ENCODE measurements around the gene PRKAA2.
"Not testable (repeated sequence)": the region's sequence is repeated elsewhere in the genome, so short reads cannot be mapped to it uniquely, and the experiment has no call there.

Gene PRKAA2

DNA sequence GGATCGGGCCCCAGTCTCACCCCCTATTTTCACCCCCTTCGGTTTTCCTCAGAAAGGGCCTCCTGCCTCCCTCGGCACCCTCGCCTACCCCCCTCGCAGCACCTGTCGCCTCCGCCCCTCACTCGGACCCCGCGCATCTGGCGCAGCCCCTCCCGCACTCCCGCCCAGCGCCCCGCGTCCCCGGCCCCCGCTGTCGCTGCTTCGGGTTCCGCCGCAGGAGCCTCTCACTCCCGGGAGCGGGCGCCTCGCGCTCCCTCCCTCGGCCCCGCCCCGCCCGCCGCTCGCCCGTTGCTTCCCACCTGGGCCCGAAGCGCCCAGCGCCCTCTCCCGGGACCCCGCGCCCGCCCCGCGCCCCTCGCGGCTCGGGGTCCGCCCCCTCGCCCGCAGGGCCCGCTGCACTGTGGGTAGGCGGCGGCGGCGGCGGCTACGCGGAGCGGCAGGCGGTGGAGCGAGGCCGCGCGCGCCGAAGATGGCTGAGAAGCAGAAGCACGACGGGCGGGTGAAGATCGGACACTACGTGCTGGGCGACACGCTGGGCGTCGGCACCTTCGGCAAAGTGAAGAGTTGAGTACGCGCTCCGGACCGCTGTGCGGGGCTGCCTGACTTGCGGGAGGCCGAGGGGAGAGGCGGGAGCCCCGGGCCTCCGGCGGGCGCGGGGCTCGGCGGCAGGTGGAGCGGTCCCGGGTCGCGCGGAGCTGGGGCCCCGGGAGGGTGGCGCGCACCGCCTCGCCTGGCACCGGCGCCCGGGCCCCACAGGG, at the start of gene PRKAA2:
PRKAA2 (plus strand) TSS at position 396 of the 758 bp plus-strand sequence; CDS start at position 470, 74 bp downstream.
- TF ChIP-seq, protein P1, sequence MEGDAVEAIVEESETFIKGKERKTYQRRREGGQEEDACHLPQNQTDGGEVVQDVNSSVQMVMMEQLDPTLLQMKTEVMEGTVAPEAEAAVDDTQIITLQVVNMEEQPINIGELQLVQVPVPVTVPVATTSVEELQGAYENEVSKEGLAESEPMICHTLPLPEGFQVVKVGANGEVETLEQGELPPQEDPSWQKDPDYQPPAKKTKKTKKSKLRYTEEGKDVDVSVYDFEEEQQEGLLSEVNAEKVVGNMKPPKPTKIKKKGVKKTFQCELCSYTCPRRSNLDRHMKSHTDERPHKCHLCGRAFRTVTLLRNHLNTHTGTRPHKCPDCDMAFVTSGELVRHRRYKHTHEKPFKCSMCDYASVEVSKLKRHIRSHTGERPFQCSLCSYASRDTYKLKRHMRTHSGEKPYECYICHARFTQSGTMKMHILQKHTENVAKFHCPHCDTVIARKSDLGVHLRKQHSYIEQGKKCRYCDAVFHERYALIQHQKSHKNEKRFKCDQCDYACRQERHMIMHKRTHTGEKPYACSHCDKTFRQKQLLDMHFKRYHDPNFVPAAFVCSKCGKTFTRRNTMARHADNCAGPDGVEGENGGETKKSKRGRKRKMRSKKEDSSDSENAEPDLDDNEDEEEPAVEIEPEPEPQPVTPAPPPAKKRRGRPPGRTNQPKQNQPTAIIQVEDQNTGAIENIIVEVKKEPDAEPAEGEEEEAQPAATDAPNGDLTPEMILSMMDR (IDR thresholded peaks at IDR 0.05; ENCODE audit: low read depth, low read length), result no peak
- no peaks in the 10 kb centered on the region for H3K27me3 ChIP-seq (ENCODE audit: insufficient read depth, low read depth, severe bottlenecking)
- no peaks in the 10 kb centered on the region for H3K9me3 ChIP-seq (ENCODE audit: severe bottlenecking)
- no peaks in the 10 kb centered on the region for H3K36me3 ChIP-seq
- peak; percentile 66 for DNase-seq
- H3K4me3 ChIP-seq (ENCODE audit: low read depth, low read length), result peak within 1 kb of the TSS; percentile 66
- H3K27ac ChIP-seq, result peak within 1 kb of the TSS; percentile 48

DNA sequence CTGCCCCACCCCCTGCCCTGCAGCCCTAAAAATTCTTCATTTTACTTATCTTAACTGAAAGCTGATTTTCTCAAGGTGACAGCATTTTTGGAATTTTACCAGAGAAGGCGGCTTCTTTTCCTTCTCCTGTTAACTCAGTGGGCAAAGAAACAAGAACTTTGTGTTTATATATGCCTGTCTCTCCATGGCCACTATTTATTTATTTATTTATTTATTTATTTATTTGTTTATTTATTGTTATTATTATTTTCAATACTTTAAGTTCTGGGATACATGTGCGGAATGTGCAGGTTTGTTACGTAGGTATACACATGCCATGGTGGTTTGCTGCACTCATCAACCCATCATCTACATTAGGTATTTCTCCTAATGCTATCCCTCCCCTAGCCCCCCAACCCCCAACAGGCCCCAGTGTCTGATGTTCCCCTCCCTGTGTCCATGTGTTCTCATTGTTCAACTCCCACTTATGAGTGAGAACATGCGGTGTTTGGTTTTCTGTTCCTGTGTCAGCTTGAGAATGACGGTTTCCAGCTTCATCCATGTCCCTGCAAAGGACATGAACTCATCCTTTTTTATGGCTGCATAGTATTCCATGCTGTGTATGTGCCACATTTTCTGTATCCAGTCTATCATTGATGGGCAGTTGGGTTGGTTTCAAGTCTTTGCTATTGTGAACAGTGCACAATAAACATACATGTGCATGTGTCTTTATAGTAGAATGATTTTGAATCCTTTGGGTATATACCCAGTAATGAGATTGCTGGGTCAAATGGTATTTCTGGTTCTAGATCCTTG, 49.5 kb upstream of the PRKAA2 start:
- DNase-seq; H3K27me3 ChIP-seq (ENCODE audit: insufficient read depth, low read depth, severe bottlenecking); H3K27ac ChIP-seq; H3K36me3 ChIP-seq; H3K9me3 ChIP-seq (ENCODE audit: severe bottlenecking); H3K4me3 ChIP-seq (ENCODE audit: low read depth, low read length): not testable (repeated sequence)

DNA sequence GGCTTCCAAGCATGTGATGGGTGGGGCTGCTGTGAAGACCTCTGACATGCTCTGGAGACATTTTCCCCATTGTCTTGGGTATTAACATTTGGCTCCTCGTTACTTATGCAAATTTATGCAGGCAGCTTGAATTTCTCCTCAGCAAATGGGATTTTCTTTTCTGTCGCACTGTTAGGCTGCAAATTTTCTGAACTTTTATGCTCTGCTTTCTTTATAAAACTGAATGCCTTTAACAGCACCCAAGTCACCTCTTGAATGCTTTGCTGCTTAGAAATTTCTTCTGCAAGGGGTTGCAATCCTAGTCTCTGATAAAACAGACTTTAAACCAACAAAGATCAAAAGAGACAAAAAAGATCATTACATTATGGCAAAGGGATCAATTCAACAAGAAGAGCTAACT, 35.0 kb upstream of the PRKAA2 start:
- H3K9me3 ChIP-seq (ENCODE audit: severe bottlenecking); H3K27ac ChIP-seq; H3K4me3 ChIP-seq (ENCODE audit: low read depth, low read length): not testable (repeated sequence)

GRCh38 chr1:56610770-56611169, 34.3 kb upstream of the PRKAA2 start:
- DNase-seq; H3K9me3 ChIP-seq (ENCODE audit: severe bottlenecking); H3K4me3 ChIP-seq (ENCODE audit: low read depth, low read length); H3K36me3 ChIP-seq; H3K27ac ChIP-seq; H3K27me3 ChIP-seq (ENCODE audit: insufficient read depth, low read depth, severe bottlenecking): not testable (repeated sequence)

More for the DNA sequence above, 35.0 kb upstream of the PRKAA2 start:
- H3K27me3 ChIP-seq (ENCODE audit: insufficient read depth, low read depth, severe bottlenecking); H3K36me3 ChIP-seq; DNase-seq: not testable (repeated sequence)

- H3K27ac ChIP-seq, result no peak overlapping the region
- no peaks in the 10 kb centered on the region for H3K27me3 ChIP-seq (ENCODE audit: insufficient read depth, low read depth, severe bottlenecking)
- H3K4me3 ChIP-seq (ENCODE audit: low read depth, low read length), result no peak overlapping the region
- TF ChIP-seq, protein P1 (IDR thresholded peaks at IDR 0.05; ENCODE audit: low read depth, low read length), result no peak
- no peaks in the 10 kb centered on the region for H3K9me3 ChIP-seq (ENCODE audit: severe bottlenecking)
- H3K36me3 ChIP-seq, result no peaks in the 10 kb centered on the region
- no peak for DNase-seq
These were observed 28.0 kb upstream of the PRKAA2 start for GRCh38 chr1:56617141-56617540.

GRCh38 chr1:56625819-56626440, 19.2 kb upstream of the PRKAA2 start:
- TF ChIP-seq, protein P1 (IDR thresholded peaks at IDR 0.05; ENCODE audit: low read depth, low read length), result no peak
- H3K9me3 ChIP-seq (ENCODE audit: severe bottlenecking), result no peaks in the 10 kb centered on the region
- H3K27me3 ChIP-seq (ENCODE audit: insufficient read depth, low read depth, severe bottlenecking), result peaks cover 3% of the 10 kb centered on the region
- H3K36me3 ChIP-seq, result no peaks in the 10 kb centered on the region
- H3K27ac ChIP-seq, result no peak overlapping the region
- DNase-seq, result no peak
- H3K4me3 ChIP-seq (ENCODE audit: low read depth, low read length), result no peak overlapping the region

- H3K36me3 ChIP-seq, result no peaks in the 10 kb centered on the region
- H3K4me3 ChIP-seq (ENCODE audit: low read depth, low read length), result no peak overlapping the region
- peaks cover 3% of the 10 kb centered on the region for H3K27me3 ChIP-seq (ENCODE audit: insufficient read depth, low read depth, severe bottlenecking)
- DNase-seq, result no peak
- H3K27ac ChIP-seq, result no peak overlapping the region
- H3K9me3 ChIP-seq (ENCODE audit: severe bottlenecking), result no peaks in the 10 kb centered on the region
- TF ChIP-seq, protein P1 (IDR thresholded peaks at IDR 0.05; ENCODE audit: low read depth, low read length), result no peak
These were observed 18.6 kb upstream of the PRKAA2 start for GRCh38 chr1:56626546-56626945.
